Spleen (tissue), 11 donors: ENCODE data around the gene TET3. TPM values are rescaled to one million over a fixed set of nuclear protein-coding genes. Genes with fewer than 3 reads are reported as not detected.

Experiments
- DNase-seq: peaks from one replicate; pipeline ENCODE4 v3.0.0-alpha.2; 2020
- H3K27ac ChIP-seq, 8 donors: fragments of 200-600 bp; sonication (generic) in 7 of 8; 1 replicate in 4 of 8; 2 replicates in 4 of 8; pipeline versions ENCODE4 v1.5.0 to v1.8.0; 2016 to 2021; ENCODE audit warnings: inconsistent platforms in 4 of 8, mild to moderate bottlenecking in 4 of 8, moderate library complexity in 1 of 8
- H3K27me3 ChIP-seq, 7 donors: fragments of 200-600 bp; sonication (generic) in 6 of 7; replicated peaks in 1 of 7; 1 replicate in 4 of 7; 2 replicates in 3 of 7; pipeline versions ENCODE4 v1.5.0 to v1.8.0; 2016 to 2021; ENCODE audit warnings: inconsistent platforms in 3 of 7, mild to moderate bottlenecking in 1 of 7
- H3K36me3 ChIP-seq, 6 donors: fragments of 200-600 bp; sonication (generic) in 5 of 6; 1 replicate in 4 of 6; 2 replicates in 2 of 6; pipeline versions ENCODE4 v1.5.0 to v1.8.0; 2016 to 2021; ENCODE audit warnings: inconsistent platforms in 2 of 6
- H3K4me1 ChIP-seq, 6 donors: fragments of 200-600 bp; sonication (generic) in 5 of 6; 1 replicate in 3 of 6; 2 replicates in 3 of 6; pipeline versions ENCODE4 v1.5.0 to v1.8.0; 2016 to 2021; ENCODE audit warnings: inconsistent platforms in 3 of 6
- H3K4me3 ChIP-seq, 8 donors: fragments of 200-600 bp; sonication (generic) in 7 of 8; 1 replicate in 4 of 8; 2 replicates in 4 of 8; pipeline versions ENCODE4 v1.5.0 to v1.8.0; 2016 to 2021; ENCODE audit warnings: inconsistent platforms in 4 of 8, mild to moderate bottlenecking in 4 of 8, moderate library complexity in 2 of 8
- H3K9me3 ChIP-seq, 8 donors: fragments of 200-600 bp; sonication (generic) in 7 of 8; 1 replicate in 4 of 8; 2 replicates in 4 of 8; pipeline versions ENCODE4 v1.5.0 to v1.8.0; 2016 to 2021; ENCODE audit warnings: inconsistent platforms in 4 of 8
- POLR2A ChIP-seq, 3 donors: fragments of 450-650 bp; IDR thresholded peaks; one replicate each; pipeline ENCODE4 v1.5.1; 2017; ENCODE audit warnings: antibody characterized with exemption in 3 of 3, mild to moderate bottlenecking in 1 of 3
- POLR2AphosphoS5 ChIP-seq, 3 donors: sonication (generic); formaldehyde crosslinking; IDR thresholded peaks; one replicate each; pipeline ENCODE4 v1.5.1; 2017; ENCODE audit warnings: antibody characterized with exemption in 3 of 3
- WGBS, 5 donors: extraction: QIAGEN DNeasy Blood & Tissue Kit in 3 of 5; methylation state at CpG; one replicate each; pipeline versions ENCODE4 v1.1.5 to v1.1.7; 2013 to 2018; 5-methylcytosine and 5-hydroxymethylcytosine counted together
- intact Hi-C: fragments of 100-400 bp; cut with DNase I; formaldehyde crosslinking; loops from one replicate; pipeline ENCODE4 v1.15.0; 2023; ENCODE audit warnings: low total_unique reads
- polyA plus RNA-seq, 3 donors: library from polyadenylated mRNA; stranded (reverse); fragments of 200-250 nt; gene quantifications; one replicate each; pipeline ENCODE4 v1.2.1, GENCODE V29; 2013
- total RNA-seq, 7 donors: library from RNA; depleted of rRNA in 3 of 7; stranded (reverse); fragments of >200 nt in 3 of 7; fragmentation: NEBNext Ultra II Directional in 4 of 7; extraction: Animal tissue kit (Norgen Biotek cat#: 25700) in 4 of 7; gene quantifications; one replicate each; pipeline versions ENCODE4 v1.1.0 to v1.2.1, GENCODE V29; 2016 to 2021
- TF ChIP-seq, protein P1 (sequence below), 11 experiments: fragments of 200-600 bp in 7 of 11; fragments of 450-650 bp in 4 of 11; sonication (generic) in 4 of 11; IDR thresholded peaks in 8 of 11; conservative IDR thresholded peaks in 3 of 11; 1 replicate in 7 of 11; 2 replicates in 4 of 11; pipeline versions ENCODE4 v1.4.0 to v1.8.0; 2016 to 2021; ENCODE audit warnings: antibody characterized with exemption in 11 of 11, inconsistent platforms in 4 of 11, mild to moderate bottlenecking in 1 of 11
- donor health status: healthy with polysubstance abuse.
- donor health status: DM: no; HTN: no; CAD: no; lungs with moderate emphysema.
- donor health status: DM: no; HTN: no; CAD: no.
- donor health status: Bipolar disorder and iron deficiency.
- donor health status: healthy.
- donor health status: DM: no; HTN: no; CAD: no.
- donor health status: DM: yes; HTN: yes; CAD: no.

Gene TET3
- total and polyA plus RNA-seq, 10 donors = 1.6 to 27.6 (median 19.9) TPM

- no peak overlapping the region for H3K4me3 ChIP-seq
- intact Hi-C loops = no loop called here
- peaks cover 8 to 96% (median 33%) of the 10 kb centered on the region in 6 donors for H3K4me1 ChIP-seq
Observed at GRCh38 chr2:73994178-73994831, 9.6 kb downstream of the TET3 start.

DNA sequence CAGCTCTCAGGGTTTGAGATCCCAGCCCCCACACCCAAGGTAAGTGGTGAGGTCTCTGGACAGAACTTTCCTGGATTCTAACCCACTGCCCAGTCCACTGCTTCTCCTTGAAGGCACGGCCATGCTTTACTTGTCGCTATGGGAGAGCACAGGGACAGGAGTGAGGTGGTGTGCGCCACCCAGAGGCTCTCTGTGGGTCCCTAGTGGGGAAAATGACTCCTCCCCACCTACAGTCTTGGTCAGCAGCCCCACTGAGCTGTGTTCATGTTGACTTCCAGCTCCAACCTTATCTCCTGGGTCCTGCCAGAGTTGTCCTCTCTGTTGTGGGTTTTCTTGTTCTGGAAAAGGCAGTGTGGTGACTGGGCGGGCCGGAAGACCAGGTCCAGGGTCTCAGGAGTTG lies 11.1 kb downstream of the TET3 start:
- WGBS, 5 donors = 87 to 98% (median 96%) methylated on average over 5 of the region's 5 CpGs

More at GRCh38 chr2:73994178-73994831, 9.6 kb downstream of the TET3 start:
- peaks cover 0 to 6% (median 0%) of the 10 kb centered on the region in 8 donors for H3K9me3 ChIP-seq
- peaks cover 0 to 64% (median 0%) of the 10 kb centered on the region in 6 donors for H3K36me3 ChIP-seq
- 85 to 93% (median 91%) methylated on average over 8 of the region's 8 CpGs for WGBS, 5 donors
- H3K27ac ChIP-seq = no peak overlapping the region
- TF ChIP-seq, protein P1, sequence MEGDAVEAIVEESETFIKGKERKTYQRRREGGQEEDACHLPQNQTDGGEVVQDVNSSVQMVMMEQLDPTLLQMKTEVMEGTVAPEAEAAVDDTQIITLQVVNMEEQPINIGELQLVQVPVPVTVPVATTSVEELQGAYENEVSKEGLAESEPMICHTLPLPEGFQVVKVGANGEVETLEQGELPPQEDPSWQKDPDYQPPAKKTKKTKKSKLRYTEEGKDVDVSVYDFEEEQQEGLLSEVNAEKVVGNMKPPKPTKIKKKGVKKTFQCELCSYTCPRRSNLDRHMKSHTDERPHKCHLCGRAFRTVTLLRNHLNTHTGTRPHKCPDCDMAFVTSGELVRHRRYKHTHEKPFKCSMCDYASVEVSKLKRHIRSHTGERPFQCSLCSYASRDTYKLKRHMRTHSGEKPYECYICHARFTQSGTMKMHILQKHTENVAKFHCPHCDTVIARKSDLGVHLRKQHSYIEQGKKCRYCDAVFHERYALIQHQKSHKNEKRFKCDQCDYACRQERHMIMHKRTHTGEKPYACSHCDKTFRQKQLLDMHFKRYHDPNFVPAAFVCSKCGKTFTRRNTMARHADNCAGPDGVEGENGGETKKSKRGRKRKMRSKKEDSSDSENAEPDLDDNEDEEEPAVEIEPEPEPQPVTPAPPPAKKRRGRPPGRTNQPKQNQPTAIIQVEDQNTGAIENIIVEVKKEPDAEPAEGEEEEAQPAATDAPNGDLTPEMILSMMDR (IDR thresholded peaks at IDR 0.05 in 8 of 11, conservative IDR thresholded peaks at IDR 0.05 in 3 of 11) = no peak
- TF ChIP-seq POLR2AphosphoS5 (IDR thresholded peaks at IDR 0.05) = no peak
- no peak for TF ChIP-seq POLR2A (IDR thresholded peaks at IDR 0.05)
- H3K27me3 ChIP-seq = no peaks in the 10 kb centered on the region
- no peak for DNase-seq

DNA sequence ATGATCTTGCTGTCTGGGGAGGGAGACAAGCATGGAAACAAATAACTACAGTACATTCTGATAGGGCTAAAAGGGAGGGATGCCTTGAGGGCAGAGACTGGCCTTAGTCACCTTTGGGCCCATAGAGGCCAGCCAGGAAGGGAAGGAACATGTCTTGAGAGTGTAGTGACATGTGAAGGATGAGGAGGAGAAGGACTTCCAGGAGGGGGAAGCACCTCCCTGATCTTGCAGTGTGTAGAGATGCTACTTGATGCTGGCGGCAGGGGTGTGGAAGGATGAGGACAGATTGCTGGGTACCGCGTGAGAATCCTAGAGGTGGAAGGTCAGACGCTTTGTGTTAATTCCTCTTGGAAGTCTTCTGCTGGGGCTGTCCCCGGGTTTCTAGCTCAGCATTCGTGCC lies 13.1 kb downstream of the TET3 start:
- H3K27me3 ChIP-seq = no peaks in the 10 kb centered on the region
- intact Hi-C loops = no loop called here
- DNase-seq = no peak
- no peak for TF ChIP-seq POLR2AphosphoS5 (IDR thresholded peaks at IDR 0.05)
- TF ChIP-seq, protein P1 (IDR thresholded peaks at IDR 0.05 in 8 of 11, conservative IDR thresholded peaks at IDR 0.05 in 3 of 11) = no peak
- no peak for TF ChIP-seq POLR2A (IDR thresholded peaks at IDR 0.05)
- peaks cover 13 to 98% (median 50%) of the 10 kb centered on the region in 6 donors for H3K4me1 ChIP-seq
- no peaks in the 10 kb centered on the region for H3K9me3 ChIP-seq
- WGBS, 5 donors = 91 to 93% (median 91%) methylated on average over 6 of the region's 6 CpGs
- H3K36me3 ChIP-seq = peaks cover 0 to 34% (median 0%) of the 10 kb centered on the region in 6 donors
- H3K27ac ChIP-seq = no peak overlapping the region
- H3K4me3 ChIP-seq = no peak overlapping the region

More for the DNA sequence above, 11.1 kb downstream of the TET3 start:
- no peak for DNase-seq
- no peak overlapping the region for H3K4me3 ChIP-seq
- no peaks in the 10 kb centered on the region for H3K27me3 ChIP-seq
- intact Hi-C loops = no loop called here
- TF ChIP-seq POLR2A (IDR thresholded peaks at IDR 0.05) = no peak
- TF ChIP-seq POLR2AphosphoS5 (IDR thresholded peaks at IDR 0.05) = no peak
- TF ChIP-seq, protein P1 (IDR thresholded peaks at IDR 0.05 in 8 of 11, conservative IDR thresholded peaks at IDR 0.05 in 3 of 11) = no peak
- peaks cover 13 to 96% (median 35%) of the 10 kb centered on the region in 6 donors for H3K4me1 ChIP-seq
- H3K27ac ChIP-seq = no peak overlapping the region
- H3K9me3 ChIP-seq = peaks cover 0 to 6% (median 0%) of the 10 kb centered on the region in 8 donors
- peaks cover 0 to 49% (median 0%) of the 10 kb centered on the region in 6 donors for H3K36me3 ChIP-seq

DNA sequence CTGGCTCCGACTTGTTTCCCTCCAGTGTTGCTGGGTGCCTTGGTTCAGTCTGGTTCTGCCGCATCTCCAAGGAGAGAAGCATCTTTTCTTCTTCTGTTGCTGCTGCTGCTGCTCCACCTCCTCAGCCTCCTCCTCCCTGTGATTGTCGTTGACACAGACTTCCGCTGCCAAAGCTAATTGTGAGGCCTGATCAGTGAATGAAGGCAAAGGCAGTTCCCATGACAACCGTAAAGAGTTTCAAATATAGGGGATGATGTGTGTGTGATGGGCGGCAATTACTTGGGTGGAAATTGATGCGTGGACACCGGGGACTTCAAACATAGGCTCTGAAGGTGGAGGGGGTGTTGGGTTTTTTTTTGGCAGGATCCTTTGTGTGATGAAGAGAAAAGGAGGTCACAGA lies 13.7 kb downstream of the TET3 start:
- WGBS, 5 donors = 85 to 90% (median 87%) methylated on average over 8 of the region's 8 CpGs
- H3K27me3 ChIP-seq = no peaks in the 10 kb centered on the region
- peaks cover 13 to 98% (median 50%) of the 10 kb centered on the region in 6 donors for H3K4me1 ChIP-seq
- TF ChIP-seq, protein P1 (IDR thresholded peaks at IDR 0.05 in 8 of 11, conservative IDR thresholded peaks at IDR 0.05 in 3 of 11) = no peak
- TF ChIP-seq POLR2A (IDR thresholded peaks at IDR 0.05) = no peak
- no peak for TF ChIP-seq POLR2AphosphoS5 (IDR thresholded peaks at IDR 0.05)
- H3K4me3 ChIP-seq = no peak overlapping the region
- no peak overlapping the region for H3K27ac ChIP-seq
- no peaks in the 10 kb centered on the region for H3K9me3 ChIP-seq
- peaks cover 0 to 34% (median 0%) of the 10 kb centered on the region in 6 donors for H3K36me3 ChIP-seq
- no peak for DNase-seq
- intact Hi-C loops = no loop called here
